Measurements from ENCODE around the gene S100B.

DNA sequence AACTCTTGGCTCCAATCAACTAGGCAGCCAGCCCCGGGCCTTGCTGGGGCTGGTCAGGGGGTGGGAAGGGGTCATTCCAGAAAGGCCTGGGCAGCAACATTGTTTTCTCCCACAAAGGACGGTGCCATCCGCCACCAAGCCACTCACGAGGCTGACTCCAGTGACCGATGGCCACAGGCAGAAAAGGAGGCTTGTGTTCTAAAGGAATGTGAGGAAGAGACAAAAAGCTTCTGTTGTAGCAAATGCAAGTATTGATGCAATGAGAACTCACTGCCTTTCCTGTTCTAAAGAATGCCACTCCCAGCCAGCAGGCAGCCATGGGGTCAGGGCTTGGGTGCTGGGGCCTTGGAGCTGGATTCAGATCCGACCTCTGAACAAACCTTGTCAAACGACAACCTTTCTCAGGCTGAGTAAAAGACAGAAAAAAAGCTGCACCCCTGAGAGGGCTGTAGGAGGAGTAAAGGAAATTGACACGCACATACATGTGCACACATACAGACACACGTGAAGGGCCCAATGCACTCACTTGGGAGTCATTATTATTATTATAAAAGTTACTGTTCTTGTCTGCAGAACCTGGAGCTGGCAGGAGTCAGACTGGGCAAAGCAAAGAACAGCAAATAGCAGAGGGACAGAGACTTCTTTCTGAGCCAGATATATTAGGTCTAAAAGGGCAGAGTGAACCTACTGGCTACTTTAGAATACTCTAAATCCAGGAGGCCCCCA is 16.7 kb upstream of the S100B start:
- TF ChIP-seq, protein P1, sequence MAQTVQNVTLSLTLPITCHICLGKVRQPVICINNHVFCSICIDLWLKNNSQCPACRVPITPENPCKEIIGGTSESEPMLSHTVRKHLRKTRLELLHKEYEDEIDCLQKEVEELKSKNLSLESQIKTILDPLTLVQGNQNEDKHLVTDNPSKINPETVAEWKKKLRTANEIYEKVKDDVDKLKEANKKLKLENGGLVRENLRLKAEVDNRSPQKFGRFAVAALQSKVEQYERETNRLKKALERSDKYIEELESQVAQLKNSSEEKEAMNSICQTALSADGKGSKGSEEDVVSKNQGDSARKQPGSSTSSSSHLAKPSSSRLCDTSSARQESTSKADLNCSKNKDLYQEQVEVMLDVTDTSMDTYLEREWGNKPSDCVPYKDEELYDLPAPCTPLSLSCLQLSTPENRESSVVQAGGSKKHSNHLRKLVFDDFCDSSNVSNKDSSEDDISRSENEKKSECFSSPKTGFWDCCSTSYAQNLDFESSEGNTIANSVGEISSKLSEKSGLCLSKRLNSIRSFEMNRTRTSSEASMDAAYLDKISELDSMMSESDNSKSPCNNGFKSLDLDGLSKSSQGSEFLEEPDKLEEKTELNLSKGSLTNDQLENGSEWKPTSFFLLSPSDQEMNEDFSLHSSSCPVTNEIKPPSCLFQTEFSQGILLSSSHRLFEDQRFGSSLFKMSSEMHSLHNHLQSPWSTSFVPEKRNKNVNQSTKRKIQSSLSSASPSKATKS (CRISPR knock-in tag; IDR thresholded peaks at IDR 0.05), result no peak
- TF ChIP-seq, protein P2, sequence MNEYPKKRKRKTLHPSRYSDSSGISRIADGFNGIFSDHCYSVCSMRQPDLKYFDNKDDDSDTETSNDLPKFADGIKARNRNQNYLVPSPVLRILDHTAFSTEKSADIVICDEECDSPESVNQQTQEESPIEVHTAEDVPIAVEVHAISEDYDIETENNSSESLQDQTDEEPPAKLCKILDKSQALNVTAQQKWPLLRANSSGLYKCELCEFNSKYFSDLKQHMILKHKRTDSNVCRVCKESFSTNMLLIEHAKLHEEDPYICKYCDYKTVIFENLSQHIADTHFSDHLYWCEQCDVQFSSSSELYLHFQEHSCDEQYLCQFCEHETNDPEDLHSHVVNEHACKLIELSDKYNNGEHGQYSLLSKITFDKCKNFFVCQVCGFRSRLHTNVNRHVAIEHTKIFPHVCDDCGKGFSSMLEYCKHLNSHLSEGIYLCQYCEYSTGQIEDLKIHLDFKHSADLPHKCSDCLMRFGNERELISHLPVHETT (CRISPR knock-in tag; conservative IDR thresholded peaks at IDR 0.05), result no peak
- TF ChIP-seq, protein P3, sequence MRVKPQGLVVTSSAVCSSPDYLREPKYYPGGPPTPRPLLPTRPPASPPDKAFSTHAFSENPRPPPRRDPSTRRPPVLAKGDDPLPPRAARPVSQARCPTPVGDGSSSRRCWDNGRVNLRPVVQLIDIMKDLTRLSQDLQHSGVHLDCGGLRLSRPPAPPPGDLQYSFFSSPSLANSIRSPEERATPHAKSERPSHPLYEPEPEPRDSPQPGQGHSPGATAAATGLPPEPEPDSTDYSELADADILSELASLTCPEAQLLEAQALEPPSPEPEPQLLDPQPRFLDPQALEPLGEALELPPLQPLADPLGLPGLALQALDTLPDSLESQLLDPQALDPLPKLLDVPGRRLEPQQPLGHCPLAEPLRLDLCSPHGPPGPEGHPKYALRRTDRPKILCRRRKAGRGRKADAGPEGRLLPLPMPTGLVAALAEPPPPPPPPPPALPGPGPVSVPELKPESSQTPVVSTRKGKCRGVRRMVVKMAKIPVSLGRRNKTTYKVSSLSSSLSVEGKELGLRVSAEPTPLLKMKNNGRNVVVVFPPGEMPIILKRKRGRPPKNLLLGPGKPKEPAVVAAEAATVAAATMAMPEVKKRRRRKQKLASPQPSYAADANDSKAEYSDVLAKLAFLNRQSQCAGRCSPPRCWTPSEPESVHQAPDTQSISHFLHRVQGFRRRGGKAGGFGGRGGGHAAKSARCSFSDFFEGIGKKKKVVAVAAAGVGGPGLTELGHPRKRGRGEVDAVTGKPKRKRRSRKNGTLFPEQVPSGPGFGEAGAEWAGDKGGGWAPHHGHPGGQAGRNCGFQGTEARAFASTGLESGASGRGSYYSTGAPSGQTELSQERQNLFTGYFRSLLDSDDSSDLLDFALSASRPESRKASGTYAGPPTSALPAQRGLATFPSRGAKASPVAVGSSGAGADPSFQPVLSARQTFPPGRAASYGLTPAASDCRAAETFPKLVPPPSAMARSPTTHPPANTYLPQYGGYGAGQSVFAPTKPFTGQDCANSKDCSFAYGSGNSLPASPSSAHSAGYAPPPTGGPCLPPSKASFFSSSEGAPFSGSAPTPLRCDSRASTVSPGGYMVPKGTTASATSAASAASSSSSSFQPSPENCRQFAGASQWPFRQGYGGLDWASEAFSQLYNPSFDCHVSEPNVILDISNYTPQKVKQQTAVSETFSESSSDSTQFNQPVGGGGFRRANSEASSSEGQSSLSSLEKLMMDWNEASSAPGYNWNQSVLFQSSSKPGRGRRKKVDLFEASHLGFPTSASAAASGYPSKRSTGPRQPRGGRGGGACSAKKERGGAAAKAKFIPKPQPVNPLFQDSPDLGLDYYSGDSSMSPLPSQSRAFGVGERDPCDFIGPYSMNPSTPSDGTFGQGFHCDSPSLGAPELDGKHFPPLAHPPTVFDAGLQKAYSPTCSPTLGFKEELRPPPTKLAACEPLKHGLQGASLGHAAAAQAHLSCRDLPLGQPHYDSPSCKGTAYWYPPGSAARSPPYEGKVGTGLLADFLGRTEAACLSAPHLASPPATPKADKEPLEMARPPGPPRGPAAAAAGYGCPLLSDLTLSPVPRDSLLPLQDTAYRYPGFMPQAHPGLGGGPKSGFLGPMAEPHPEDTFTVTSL (CRISPR knock-in tag; IDR thresholded peaks at IDR 0.05; ENCODE audit: borderline replicate concordance), result no peak

Data from HepG2 (cell line).